HepG2 (cell line): ENCODE measurements around the gene PDGFB. TPM values are rescaled to one million over a fixed set of nuclear protein-coding genes. Genes with fewer than 3 reads are reported as not detected.
A peak's percentile ranks its signal among the peaks of the same experiment; 100 is the strongest.

Experiments
- ARID2 ChIP-seq: sonication (generic); formaldehyde crosslinking; IDR thresholded peaks from 2 replicates; pipeline ENCODE4 v1.8.1; 2022; ENCODE audit warnings: mild to moderate bottlenecking, missing genetic modification reagents, borderline replicate concordance
- BRCA1 ChIP-seq: sonication (generic); formaldehyde crosslinking; IDR thresholded peaks from 2 replicates; pipeline ENCODE4 v1.4.0; 2020; ENCODE audit warnings: missing genetic modification reagents
- CEBPB ChIP-seq: IDR thresholded peaks from 2 replicates; pipeline ENCODE4 v1.6.1; 2011; ENCODE audit warnings: low read depth, low read length, improper control_type of control experiment, borderline replicate concordance
- EEA1 ChIP-seq: sonication (generic); formaldehyde crosslinking; IDR thresholded peaks from 2 replicates; pipeline ENCODE4 v1.5.1; 2020; ENCODE audit warnings: mild to moderate bottlenecking, missing genetic modification reagents, borderline replicate concordance
- FOXM1 ChIP-seq: sonication (generic); formaldehyde crosslinking; IDR thresholded peaks from 2 replicates; pipeline ENCODE4 v1.5.0; 2020; ENCODE audit warnings: missing genetic modification reagents
- HDAC1 ChIP-seq: sonication (generic); formaldehyde crosslinking; IDR thresholded peaks from 2 replicates; pipeline ENCODE4 v1.5.1; 2020; ENCODE audit warnings: mild to moderate bottlenecking, missing genetic modification reagents
- HOXA7 ChIP-seq: sonication (generic); formaldehyde crosslinking; IDR thresholded peaks from 2 replicates; pipeline ENCODE4 v1.8.1; 2022; ENCODE audit warnings: mild to moderate bottlenecking, missing genetic modification reagents, moderate library complexity
- MTA3 ChIP-seq: sonication (generic); formaldehyde crosslinking; IDR thresholded peaks from 2 replicates; pipeline ENCODE4 v1.4.0; 2020; ENCODE audit warnings: missing genetic modification reagents
- NR1H2 ChIP-seq: sonication (generic); formaldehyde crosslinking; IDR thresholded peaks from 2 replicates; pipeline ENCODE4 v1.8.1; 2022; ENCODE audit warnings: low read depth, missing genetic modification reagents, borderline replicate concordance
- POLR2A ChIP-seq, 2 experiments: IDR thresholded peaks; 2 replicates each; pipeline ENCODE4 v1.6.1; 2011; ENCODE audit warnings: low read depth in 2 of 2, low read length in 2 of 2, mild to moderate bottlenecking in 1 of 2, moderate library complexity in 1 of 2; ENCODE audit not compliant: insufficient read depth in 1 of 2
- RXRA ChIP-seq: sonication (generic); formaldehyde crosslinking; IDR thresholded peaks from 2 replicates; pipeline ENCODE4 v1.5.1; 2020; ENCODE audit warnings: missing genetic modification reagents
- SMAD9 ChIP-seq: sonication (generic); formaldehyde crosslinking; IDR thresholded peaks from 2 replicates; pipeline ENCODE4 v1.5.1; 2020; ENCODE audit warnings: mild to moderate bottlenecking, missing genetic modification reagents
- SP5 ChIP-seq: IDR thresholded peaks from 2 replicates; pipeline ENCODE4 v1.6.1; 2016; ENCODE audit warnings: low read depth, borderline replicate concordance
- THYN1 ChIP-seq: sonication (generic); formaldehyde crosslinking; IDR thresholded peaks from 2 replicates; pipeline ENCODE4 v1.8.1; 2023; ENCODE audit warnings: low read depth, mild to moderate bottlenecking, moderate library complexity, missing genetic modification reagents, borderline replicate concordance
- ZNF326 ChIP-seq: sonication (generic); formaldehyde crosslinking; IDR thresholded peaks from 2 replicates; pipeline ENCODE4 v1.4.0; 2020; ENCODE audit warnings: missing genetic modification reagents, borderline replicate concordance
- ZNF331 ChIP-seq: sonication (generic); formaldehyde crosslinking; IDR thresholded peaks from 2 replicates; pipeline ENCODE4 v1.4.0; 2020; ENCODE audit warnings: missing genetic modification reagents
- ZNF782 ChIP-seq: sonication (generic); formaldehyde crosslinking; IDR thresholded peaks from 2 replicates; pipeline ENCODE4 v1.4.0; 2020; ENCODE audit warnings: missing genetic modification reagents, mild to moderate bottlenecking, borderline replicate concordance
- ZNF841 ChIP-seq: sonication (generic); formaldehyde crosslinking; IDR thresholded peaks from 2 replicates; pipeline ENCODE4 v1.8.1; 2023; ENCODE audit warnings: missing genetic modification reagents, borderline replicate concordance
- polyA plus RNA-seq, 8 experiments: library from polyadenylated mRNA; depleted of rRNA in 3 of 8; stranded (reverse) in 7 of 8; unstranded in 1 of 8; fragments of >200 nt; fragmentation: Illumina TruSeq in 4 of 8; extraction: Trizol in 4 of 8; gene quantifications; 2 replicates each; pipeline versions ENCODE4 v1.2.1 to v1.2.3, GENCODE V29; 2011 to 2016; ENCODE audit warnings: low read depth in 4 of 8, missing spikeins in 1 of 8, mixed read lengths in 1 of 8; ENCODE audit not compliant: insufficient read depth in 1 of 8
- total RNA-seq, 5 experiments: library from RNA; depleted of rRNA; stranded (reverse); fragments of >200 nt; fragmentation: Illumina TruSeq; extraction: Trizol; gene quantifications; 2 replicates each; pipeline ENCODE4 v1.2.3, GENCODE V29; 2016; ENCODE audit warnings: low read depth in 1 of 5
- TF ChIP-seq, protein P1 (sequence below): sonication (generic); formaldehyde crosslinking; IDR thresholded peaks from 2 replicates; pipeline ENCODE4 v1.4.0; 2020; ENCODE audit warnings: mild to moderate bottlenecking, missing genetic modification reagents
- TF ChIP-seq, protein P2 (sequence below): sonication (generic); formaldehyde crosslinking; IDR thresholded peaks from 2 replicates; pipeline ENCODE4 v1.4.0; 2020; ENCODE audit warnings: missing genetic modification reagents, borderline replicate concordance
- TF ChIP-seq, protein P3 (sequence below): IDR thresholded peaks from 2 replicates; pipeline ENCODE4 v1.6.1; 2016; ENCODE audit warnings: low read depth
- TF ChIP-seq, protein P4 (sequence below): sonication (generic); formaldehyde crosslinking; IDR thresholded peaks from 2 replicates; pipeline ENCODE4 v1.8.0; 2022; ENCODE audit warnings: low read depth, missing genetic modification reagents

The PDGFB gene
- total and polyA plus RNA-seq, 2 of the 13 experiments (the other 11 are each of a cell fraction or from before 2014, with no cell fraction given), result 1.4 to 10.1 TPM

DNA sequence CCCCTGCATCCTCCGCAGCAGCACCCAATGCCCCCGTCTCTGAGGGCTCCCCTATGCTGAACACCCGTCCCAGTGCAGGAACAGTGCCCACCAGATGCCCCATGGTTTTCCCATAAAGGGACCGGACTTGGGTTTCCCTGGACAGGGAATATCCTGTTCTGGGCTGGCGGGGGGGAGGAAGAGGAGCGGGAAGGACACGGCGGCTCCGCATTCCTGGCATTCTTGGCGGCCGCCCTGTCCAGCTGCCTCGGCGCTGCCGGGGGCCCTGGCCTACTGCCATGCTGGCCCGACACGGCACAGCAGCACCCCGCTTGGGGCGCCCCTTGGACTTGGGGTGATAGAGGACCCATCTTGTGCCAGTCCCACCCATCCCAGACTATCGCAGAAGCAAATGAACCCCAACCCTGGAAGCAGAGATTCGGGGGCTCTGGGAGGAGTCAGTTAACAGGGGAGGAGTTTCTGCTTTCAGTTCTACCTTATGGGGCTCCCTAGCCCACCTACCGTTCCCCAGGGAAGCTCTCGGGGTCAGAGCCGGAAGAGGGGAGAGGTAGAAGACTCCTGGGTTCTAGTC lies 68.6 kb downstream of the PDGFB start (continued):
- TF ChIP-seq EEA1 (CRISPR knock-in tag) (no peak), POLR2A (IDR thresholded peaks at IDR 0.05; ENCODE audit: insufficient read depth in 1 of 2, low read depth in 2 of 2, low read length in 2 of 2) (no peak), SP5 (CRISPR knock-in tag) (0 out of 2 replicates have a peak, but pooled peaks have one; percentile 25), THYN1 (CRISPR knock-in tag) (no peak), BRCA1 (CRISPR knock-in tag) (no peak), FOXM1 (CRISPR knock-in tag) (no peak), ZNF331 (CRISPR knock-in tag) (0 out of 2 replicates have a peak, but pooled peaks have one; percentile 35), MTA3 (CRISPR knock-in tag) (no peak), SMAD9 (CRISPR knock-in tag) (no peak), NR1H2 (CRISPR knock-in tag) (no peak), ARID2 (CRISPR knock-in tag) (no peak), ZNF782 (CRISPR knock-in tag) (no peak), HOXA7 (CRISPR knock-in tag) (no peak), ZNF841 (no peak), RXRA (CRISPR knock-in tag) (peak; percentile 53; the same call in 1 of the 2 replicates), ZNF326 (CRISPR knock-in tag) (no peak), CEBPB (no peak), HDAC1 (peak; percentile 61; the same call in 1 of the 2 replicates)
- TF ChIP-seq, protein P1, sequence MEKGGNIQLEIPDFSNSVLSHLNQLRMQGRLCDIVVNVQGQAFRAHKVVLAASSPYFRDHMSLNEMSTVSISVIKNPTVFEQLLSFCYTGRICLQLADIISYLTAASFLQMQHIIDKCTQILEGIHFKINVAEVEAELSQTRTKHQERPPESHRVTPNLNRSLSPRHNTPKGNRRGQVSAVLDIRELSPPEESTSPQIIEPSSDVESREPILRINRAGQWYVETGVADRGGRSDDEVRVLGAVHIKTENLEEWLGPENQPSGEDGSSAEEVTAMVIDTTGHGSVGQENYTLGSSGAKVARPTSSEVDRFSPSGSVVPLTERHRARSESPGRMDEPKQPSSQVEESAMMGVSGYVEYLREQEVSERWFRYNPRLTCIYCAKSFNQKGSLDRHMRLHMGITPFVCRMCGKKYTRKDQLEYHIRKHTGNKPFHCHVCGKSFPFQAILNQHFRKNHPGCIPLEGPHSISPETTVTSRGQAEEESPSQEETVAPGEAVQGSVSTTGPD (CRISPR knock-in tag), result no peak
- TF ChIP-seq, protein P2, sequence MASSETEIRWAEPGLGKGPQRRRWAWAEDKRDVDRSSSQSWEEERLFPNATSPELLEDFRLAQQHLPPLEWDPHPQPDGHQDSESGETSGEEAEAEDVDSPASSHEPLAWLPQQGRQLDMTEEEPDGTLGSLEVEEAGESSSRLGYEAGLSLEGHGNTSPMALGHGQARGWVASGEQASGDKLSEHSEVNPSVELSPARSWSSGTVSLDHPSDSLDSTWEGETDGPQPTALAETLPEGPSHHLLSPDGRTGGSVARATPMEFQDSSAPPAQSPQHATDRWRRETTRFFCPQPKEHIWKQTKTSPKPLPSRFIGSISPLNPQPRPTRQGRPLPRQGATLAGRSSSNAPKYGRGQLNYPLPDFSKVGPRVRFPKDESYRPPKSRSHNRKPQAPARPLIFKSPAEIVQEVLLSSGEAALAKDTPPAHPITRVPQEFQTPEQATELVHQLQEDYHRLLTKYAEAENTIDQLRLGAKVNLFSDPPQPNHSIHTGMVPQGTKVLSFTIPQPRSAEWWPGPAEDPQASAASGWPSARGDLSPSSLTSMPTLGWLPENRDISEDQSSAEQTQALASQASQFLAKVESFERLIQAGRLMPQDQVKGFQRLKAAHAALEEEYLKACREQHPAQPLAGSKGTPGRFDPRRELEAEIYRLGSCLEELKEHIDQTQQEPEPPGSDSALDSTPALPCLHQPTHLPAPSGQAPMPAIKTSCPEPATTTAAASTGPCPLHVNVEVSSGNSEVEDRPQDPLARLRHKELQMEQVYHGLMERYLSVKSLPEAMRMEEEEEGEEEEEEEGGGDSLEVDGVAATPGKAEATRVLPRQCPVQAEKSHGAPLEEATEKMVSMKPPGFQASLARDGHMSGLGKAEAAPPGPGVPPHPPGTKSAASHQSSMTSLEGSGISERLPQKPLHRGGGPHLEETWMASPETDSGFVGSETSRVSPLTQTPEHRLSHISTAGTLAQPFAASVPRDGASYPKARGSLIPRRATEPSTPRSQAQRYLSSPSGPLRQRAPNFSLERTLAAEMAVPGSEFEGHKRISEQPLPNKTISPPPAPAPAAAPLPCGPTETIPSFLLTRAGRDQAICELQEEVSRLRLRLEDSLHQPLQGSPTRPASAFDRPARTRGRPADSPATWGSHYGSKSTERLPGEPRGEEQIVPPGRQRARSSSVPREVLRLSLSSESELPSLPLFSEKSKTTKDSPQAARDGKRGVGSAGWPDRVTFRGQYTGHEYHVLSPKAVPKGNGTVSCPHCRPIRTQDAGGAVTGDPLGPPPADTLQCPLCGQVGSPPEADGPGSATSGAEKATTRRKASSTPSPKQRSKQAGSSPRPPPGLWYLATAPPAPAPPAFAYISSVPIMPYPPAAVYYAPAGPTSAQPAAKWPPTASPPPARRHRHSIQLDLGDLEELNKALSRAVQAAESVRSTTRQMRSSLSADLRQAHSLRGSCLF (CRISPR knock-in tag), result no peak
- TF ChIP-seq, protein P3, sequence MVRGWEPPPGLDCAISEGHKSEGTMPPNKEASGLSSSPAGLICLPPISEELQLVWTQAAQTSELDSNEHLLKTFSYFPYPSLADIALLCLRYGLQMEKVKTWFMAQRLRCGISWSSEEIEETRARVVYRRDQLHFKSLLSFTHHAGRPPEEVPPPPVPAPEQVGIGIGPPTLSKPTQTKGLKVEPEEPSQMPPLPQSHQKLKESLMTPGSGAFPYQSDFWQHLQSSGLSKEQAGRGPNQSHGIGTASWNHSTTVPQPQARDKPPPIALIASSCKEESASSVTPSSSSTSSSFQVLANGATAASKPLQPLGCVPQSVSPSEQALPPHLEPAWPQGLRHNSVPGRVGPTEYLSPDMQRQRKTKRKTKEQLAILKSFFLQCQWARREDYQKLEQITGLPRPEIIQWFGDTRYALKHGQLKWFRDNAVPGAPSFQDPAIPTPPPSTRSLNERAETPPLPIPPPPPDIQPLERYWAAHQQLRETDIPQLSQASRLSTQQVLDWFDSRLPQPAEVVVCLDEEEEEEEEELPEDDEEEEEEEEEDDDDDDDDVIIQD, result no peak
- TF ChIP-seq, protein P4, sequence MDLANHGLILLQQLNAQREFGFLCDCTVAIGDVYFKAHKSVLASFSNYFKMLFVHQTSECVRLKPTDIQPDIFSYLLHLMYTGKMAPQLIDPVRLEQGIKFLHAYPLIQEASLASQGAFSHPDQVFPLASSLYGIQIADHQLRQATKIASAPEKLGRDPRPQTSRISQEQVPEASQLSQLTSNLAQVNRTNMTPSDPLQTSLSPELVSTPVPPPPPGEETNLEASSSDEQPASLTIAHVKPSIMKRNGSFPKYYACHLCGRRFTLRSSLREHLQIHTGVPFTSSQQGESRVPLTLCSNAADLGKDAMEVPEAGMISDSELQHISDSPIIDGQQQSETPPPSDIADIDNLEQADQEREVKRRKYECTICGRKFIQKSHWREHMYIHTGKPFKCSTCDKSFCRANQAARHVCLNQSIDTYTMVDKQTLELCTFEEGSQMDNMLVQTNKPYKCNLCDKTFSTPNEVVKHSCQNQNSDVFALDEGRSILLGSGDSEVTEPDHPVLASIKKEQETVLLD (CRISPR knock-in tag), result no peak
